Measurements from ENCODE around the gene LIN7B.
"Not testable (repeated sequence)": the region's sequence is repeated elsewhere in the genome, so short reads cannot be mapped to it uniquely, and the experiment has no call there.

LIN7B gene

GRCh38 chr19:49120325-49120683 lies 6.1 kb downstream of the LIN7B start:
- no peak for DNase-seq

GRCh38 chr19:49120868-49121267 lies 6.7 kb downstream of the LIN7B start:
- no peak for DNase-seq

GRCh38 chr19:49121841-49122240 lies 7.7 kb downstream of the LIN7B start:
- DNase-seq = not testable (repeated sequence)

GRCh38 chr19:49123285-49123684 lies 9.1 kb downstream of the LIN7B start:
- not testable (repeated sequence) for DNase-seq

GRCh38 chr19:49125025-49125731 lies 11.0 kb downstream of the LIN7B start:
- DNase-seq = no peak

GRCh38 chr19:49126575-49126974 lies 12.4 kb downstream of the LIN7B start:
- no peak for DNase-seq

- not testable (repeated sequence) for DNase-seq
These were observed 13.1 kb downstream of the LIN7B start for GRCh38 chr19:49127225-49127624.

GRCh38 chr19:49127674-49128544 lies 13.7 kb downstream of the LIN7B start:
- DNase-seq = peak; percentile 95

GRCh38 chr19:49128545-49129237 lies 14.5 kb downstream of the LIN7B start:
- no peak for DNase-seq

- DNase-seq = no peak
These were observed 15.0 kb downstream of the LIN7B start for GRCh38 chr19:49129238-49129583.

- DNase-seq = no peak
These were observed 16.2 kb downstream of the LIN7B start for GRCh38 chr19:49130325-49130724.

GRCh38 chr19:49132974-49133609 lies 18.9 kb downstream of the LIN7B start:
- DNase-seq = peak; percentile 32

- DNase-seq = peak; percentile 41
These were observed 19.7 kb downstream of the LIN7B start for GRCh38 chr19:49133621-49134454.

GRCh38 chr19:49135686-49136085 lies 21.5 kb downstream of the LIN7B start:
- DNase-seq = no peak

GRCh38 chr19:49136771-49137171 lies 22.6 kb downstream of the LIN7B start:
- no peak for DNase-seq

GRCh38 chr19:49140951-49141350 lies 26.8 kb downstream of the LIN7B start:
- DNase-seq = no peak

- no peak for DNase-seq
These were observed 27.2 kb downstream of the LIN7B start for GRCh38 chr19:49141352-49141751.

GRCh38 chr19:49142866-49143335 lies 28.7 kb downstream of the LIN7B start:
- peak; percentile 41 for DNase-seq

- peak; percentile 77 for DNase-seq
These were observed 31.6 kb downstream of the LIN7B start for GRCh38 chr19:49145573-49146407.

- not testable (repeated sequence) for DNase-seq
These were observed 32.2 kb downstream of the LIN7B start for GRCh38 chr19:49146408-49146770.

- no peak for DNase-seq
These were observed 34.0 kb downstream of the LIN7B start for GRCh38 chr19:49148044-49148682.
